SJCRH30 (cell line): ENCODE measurements around the gene GRIK4. TPM values are rescaled to one million over a fixed set of nuclear protein-coding genes. Genes with fewer than 3 reads are reported as not detected.

ENCODE experiments used
- DNase-seq, 2 experiments: peaks; one replicate each; pipeline ENCODE4 v3.0.0-alpha.2; 2015 to 2020
- H3K27ac ChIP-seq: fragments of 250-450 bp; sonication (Bioruptor Pico); 2 replicates; pipeline ENCODE4 v1.5.1; 2020; ENCODE audit warnings: mild to moderate bottlenecking, moderate library complexity
- H3K27me3 ChIP-seq: fragments of 250-450 bp; sonication (Bioruptor Pico); 2 replicates; pipeline ENCODE4 v1.5.1; 2020; ENCODE audit warnings: mild to moderate bottlenecking, moderate library complexity
- H3K36me3 ChIP-seq: fragments of 250-450 bp; sonication (Bioruptor Pico); 2 replicates; pipeline ENCODE4 v1.5.1; 2020; ENCODE audit warnings: mild to moderate bottlenecking, moderate library complexity
- H3K4me1 ChIP-seq: fragments of 250-450 bp; sonication (Bioruptor Pico); 2 replicates; pipeline ENCODE4 v1.5.1; 2020; ENCODE audit warnings: mild to moderate bottlenecking, moderate library complexity
- H3K4me3 ChIP-seq: fragments of 250-450 bp; sonication (Bioruptor Pico); 2 replicates; pipeline ENCODE4 v1.5.1; 2020; ENCODE audit warnings: mild to moderate bottlenecking, moderate library complexity
- H3K9me3 ChIP-seq: fragments of 250-450 bp; sonication (Bioruptor Pico); replicated peaks from 2 replicates; pipeline ENCODE4 v1.5.1; 2020; ENCODE audit warnings: mild to moderate bottlenecking, moderate library complexity
- total RNA-seq: library from RNA; depleted of rRNA; stranded (reverse); fragments of >200 nt; shearing (Covaris generic); gene quantifications from 2 replicates; pipeline ENCODE4 v1.2.3, GENCODE V29; 2014

The GRIK4 gene
- total RNA-seq, 1 experiment from 2014 or later = not detected

- DNase-seq = no peak
- Histone ChIP-seq H3K27me3 (no peaks in the 10 kb centered on the region), H3K4me1 (no peaks in the 10 kb centered on the region), H3K27ac (no peak overlapping the region), H3K9me3 (no peaks in the 10 kb centered on the region), H3K4me3 (no peak overlapping the region), H3K36me3 (no peaks in the 10 kb centered on the region)
These were observed 304.6 kb downstream of the GRIK4 start for GRCh38 chr11:120816176-120816575.

- Histone ChIP-seq H3K9me3 (no peaks in the 10 kb centered on the region), H3K36me3 (no peaks in the 10 kb centered on the region), H3K27ac (no peak overlapping the region), H3K27me3 (no peaks in the 10 kb centered on the region), H3K4me3 (no peak overlapping the region), H3K4me1 (no peaks in the 10 kb centered on the region)
- no peak for DNase-seq
These were observed 305.2 kb downstream of the GRIK4 start for GRCh38 chr11:120816711-120817110.

GRCh38 chr11:120817158-120817557 is 305.6 kb downstream of the GRIK4 start:
- H3K4me1 ChIP-seq = no peaks in the 10 kb centered on the region
- DNase-seq = no peak
- no peaks in the 10 kb centered on the region for H3K27me3 ChIP-seq
- H3K9me3 ChIP-seq = no peaks in the 10 kb centered on the region
- H3K27ac ChIP-seq = no peak overlapping the region
- no peak overlapping the region for H3K4me3 ChIP-seq
- H3K36me3 ChIP-seq = no peaks in the 10 kb centered on the region

- H3K36me3 ChIP-seq = no peaks in the 10 kb centered on the region
- H3K9me3 ChIP-seq = no peaks in the 10 kb centered on the region
- no peak overlapping the region for H3K27ac ChIP-seq
- no peak for DNase-seq
- no peaks in the 10 kb centered on the region for H3K4me1 ChIP-seq
- H3K4me3 ChIP-seq = no peak overlapping the region
- no peaks in the 10 kb centered on the region for H3K27me3 ChIP-seq
These were observed 306.5 kb downstream of the GRIK4 start for GRCh38 chr11:120818097-120818496.

- Histone ChIP-seq H3K4me1 (no peaks in the 10 kb centered on the region), H3K4me3 (no peak overlapping the region), H3K9me3 (no peaks in the 10 kb centered on the region), H3K27ac (no peak overlapping the region), H3K27me3 (no peaks in the 10 kb centered on the region), H3K36me3 (no peaks in the 10 kb centered on the region)
- no peak for DNase-seq
These were observed 307.5 kb downstream of the GRIK4 start for GRCh38 chr11:120819003-120819402.

- Histone ChIP-seq H3K27ac (no peak overlapping the region), H3K4me1 (no peaks in the 10 kb centered on the region)
These were observed 308.2 kb downstream of the GRIK4 start for GRCh38 chr11:120819437-120820365.

GRCh38 chr11:120823159-120823558 is 311.6 kb downstream of the GRIK4 start:
- no peaks in the 10 kb centered on the region for H3K36me3 ChIP-seq
- H3K9me3 ChIP-seq = no peaks in the 10 kb centered on the region
- H3K4me3 ChIP-seq = no peak overlapping the region
- H3K27me3 ChIP-seq = no peaks in the 10 kb centered on the region
- H3K27ac ChIP-seq = no peak overlapping the region
- DNase-seq = no peak
- H3K4me1 ChIP-seq = no peaks in the 10 kb centered on the region

More at GRCh38 chr11:120819437-120820365, 308.2 kb downstream of the GRIK4 start:
- Histone ChIP-seq H3K4me3 (no peak overlapping the region), H3K36me3 (no peaks in the 10 kb centered on the region), H3K27me3 (no peaks in the 10 kb centered on the region), H3K9me3 (no peaks in the 10 kb centered on the region)
- no peak for DNase-seq

GRCh38 chr11:120824242-120824641 is 312.7 kb downstream of the GRIK4 start:
- no peaks in the 10 kb centered on the region for H3K9me3 ChIP-seq
- DNase-seq = no peak
- no peaks in the 10 kb centered on the region for H3K4me1 ChIP-seq
- no peak overlapping the region for H3K4me3 ChIP-seq
- H3K36me3 ChIP-seq = no peaks in the 10 kb centered on the region
- H3K27me3 ChIP-seq = no peaks in the 10 kb centered on the region
- H3K27ac ChIP-seq = no peak overlapping the region

- H3K27me3 ChIP-seq = no peaks in the 10 kb centered on the region
- no peak for DNase-seq
- H3K4me1 ChIP-seq = no peaks in the 10 kb centered on the region
- H3K27ac ChIP-seq = no peak overlapping the region
- no peaks in the 10 kb centered on the region for H3K36me3 ChIP-seq
- no peak overlapping the region for H3K4me3 ChIP-seq
- H3K9me3 ChIP-seq = no peaks in the 10 kb centered on the region
These were observed 315.6 kb downstream of the GRIK4 start for GRCh38 chr11:120827198-120827597.

GRCh38 chr11:120827820-120828219 is 316.3 kb downstream of the GRIK4 start:
- no peaks in the 10 kb centered on the region for H3K27me3 ChIP-seq
- no peaks in the 10 kb centered on the region for H3K9me3 ChIP-seq
- no peaks in the 10 kb centered on the region for H3K4me1 ChIP-seq
- no peak for DNase-seq
- H3K4me3 ChIP-seq = no peak overlapping the region
- no peaks in the 10 kb centered on the region for H3K36me3 ChIP-seq
- H3K27ac ChIP-seq = no peak overlapping the region

GRCh38 chr11:120828847-120829246 is 317.3 kb downstream of the GRIK4 start:
- H3K27me3 ChIP-seq = no peaks in the 10 kb centered on the region
- no peak for DNase-seq
- no peaks in the 10 kb centered on the region for H3K36me3 ChIP-seq
- no peaks in the 10 kb centered on the region for H3K9me3 ChIP-seq
- H3K27ac ChIP-seq = no peak overlapping the region
- no peaks in the 10 kb centered on the region for H3K4me1 ChIP-seq
- no peak overlapping the region for H3K4me3 ChIP-seq

GRCh38 chr11:120830085-120830620 is 318.6 kb downstream of the GRIK4 start:
- peak; percentile 4 to 9 for DNase-seq
- no peaks in the 10 kb centered on the region for H3K4me1 ChIP-seq
- no peaks in the 10 kb centered on the region for H3K9me3 ChIP-seq
- H3K4me3 ChIP-seq = no peak overlapping the region
- no peaks in the 10 kb centered on the region for H3K36me3 ChIP-seq
- H3K27me3 ChIP-seq = no peaks in the 10 kb centered on the region
- H3K27ac ChIP-seq = no peak overlapping the region

- no peak for DNase-seq
These were observed 321.1 kb downstream of the GRIK4 start for GRCh38 chr11:120832481-120833238.

GRCh38 chr11:120834686-120835210 is 323.2 kb downstream of the GRIK4 start:
- Histone ChIP-seq H3K27me3 (no peaks in the 10 kb centered on the region), H3K9me3 (no peaks in the 10 kb centered on the region), H3K36me3 (no peaks in the 10 kb centered on the region), H3K27ac (no peak overlapping the region), H3K4me3 (no peak overlapping the region), H3K4me1 (no peaks in the 10 kb centered on the region)
- DNase-seq = no peak

More at GRCh38 chr11:120832481-120833238, 321.1 kb downstream of the GRIK4 start:
- no peak overlapping the region for H3K4me3 ChIP-seq
- H3K27me3 ChIP-seq = no peaks in the 10 kb centered on the region
- no peaks in the 10 kb centered on the region for H3K9me3 ChIP-seq
- H3K4me1 ChIP-seq = no peaks in the 10 kb centered on the region
- no peak overlapping the region for H3K27ac ChIP-seq
- H3K36me3 ChIP-seq = no peaks in the 10 kb centered on the region
